Motor neuron (in vitro differentiated cells): ENCODE results near the gene LTF. TPM values are rescaled to one million over a fixed set of nuclear protein-coding genes. Genes with fewer than 3 reads are reported as not detected.
"Not testable (repeated sequence)": the region's sequence is repeated elsewhere in the genome, so short reads cannot be mapped to it uniquely, and the experiment has no call there.

Experiments used
- ATAC-seq, 8 experiments: fragments of 200-7000 bp; cut with Tn5 transposase; replicated peaks in 6 of 8; 2 replicates each; pipeline ENCODE4 v1.8.0; 2021; ENCODE audit warnings: mild to moderate bottlenecking in 8 of 8, moderate library complexity in 8 of 8
- H3K27ac ChIP-seq, 2 donors: fragments of 250-450 bp; sonication (Bioruptor Pico); 2 replicates each; pipeline ENCODE4 v1.9.0; 2021; ENCODE audit warnings: antibody characterized with exemption in 2 of 2, mild to moderate bottlenecking in 2 of 2, moderate library complexity in 1 of 2
- H3K4me1 ChIP-seq, 2 donors: fragments of 250-450 bp; sonication (Bioruptor Pico); replicated peaks in 1 of 2; 2 replicates each; pipeline ENCODE4 v1.6.1; 2021; ENCODE audit warnings: antibody characterized with exemption in 2 of 2, mild to moderate bottlenecking in 2 of 2, moderate library complexity in 1 of 2
- H3K4me3 ChIP-seq, 5 donors: fragments of 250-450 bp; sonication (Bioruptor Pico); 2 replicates each; pipeline ENCODE4 v1.9.0; 2021; ENCODE audit warnings: antibody characterized with exemption in 5 of 5, mild to moderate bottlenecking in 5 of 5, moderate library complexity in 4 of 5
- WGBS, 10 experiments: fragments of 450-650 bp; shearing (Covaris generic); methylation state at CpG; one replicate each; pipeline ENCODE4 v1.0.0; 2022; 5-methylcytosine and 5-hydroxymethylcytosine counted together
- in situ Hi-C, 9 experiments: fragments of 400-800 bp; cut with MboI; loops; one replicate each; pipeline ENCODE4 v1.15.0; 2021; ENCODE audit warnings: low sequenced_read_pairs in 9 of 9, low pct_unique_long_range_greater_than_20kb in 2 of 9; ENCODE audit not compliant: unreplicated experiment in 9 of 9
- total RNA-seq, 8 experiments: library from RNA; unstranded; fragments of 300-600 nt; gene quantifications; 2 replicates each; pipeline versions ENCODE4 v1.2.3 to v1.2.4, GENCODE V29; 2022

The LTF gene
- total RNA-seq, 8 experiments from 2014 or later = 0.04 to 8.1 (median 1.5) TPM; not detected in 2

- H3K4me3 ChIP-seq = no peak overlapping the region
- no peak overlapping the region for H3K27ac ChIP-seq
- H3K4me1 ChIP-seq = peaks cover 0 to 10% of the 10 kb centered on the region in 2 donors
- in situ Hi-C loops = loop anchor here in 2 of 9 experiments (25.0 kb wide), 2 partner anchors 312 to 462 kb away; partner anchors contain the start of gene CXCR6 (in 1 of the 2)
- 80 to 100% (median 100%) methylated on average over 1 to 2 of the region's 2 CpGs; no CpG with 5 or more reads in 3 of the 10 experiments for WGBS, 10 experiments
- ATAC-seq = no peak
Measured at GRCh38 chr3:46399098-46399497, 65.6 kb downstream of the LTF start.

GRCh38 chr3:46398186-46398955, 66.3 kb downstream of the LTF start:
- H3K27ac ChIP-seq = no peak overlapping the region
- no peak for ATAC-seq
- WGBS, 10 experiments = 17 to 92% (median 67%) methylated on average over 2 to 6 of the region's 6 CpGs
- in situ Hi-C loops = loop anchor here in 2 of 9 experiments (25.0 kb wide), 2 partner anchors 311 to 461 kb away; partner anchors contain the start of gene CXCR6 (in 1 of the 2)
- no peak overlapping the region for H3K4me3 ChIP-seq
- H3K4me1 ChIP-seq = peaks cover 0 to 10% of the 10 kb centered on the region in 2 donors

GRCh38 chr3:46397111-46397510, 67.6 kb downstream of the LTF start:
- no peak for ATAC-seq
- H3K4me3 ChIP-seq = no peak overlapping the region
- no peak overlapping the region for H3K27ac ChIP-seq
- 74 to 100% (median 89%) methylated on average over 1 to 5 of the region's 7 CpGs; no CpG with 5 or more reads in 3 of the 10 experiments for WGBS, 10 experiments
- in situ Hi-C loops = loop anchor here in 2 of 9 experiments (25.0 kb wide), 2 partner anchors 310 to 460 kb away; partner anchors contain the start of gene CXCR6 (in 1 of the 2)
- H3K4me1 ChIP-seq = peaks cover 0 to 10% of the 10 kb centered on the region in 2 donors

- WGBS, 10 experiments = 19 to 86% (median 60%) methylated on average over 1 to 5 of the region's 6 CpGs; no CpG with 5 or more reads in 2 of the 10 experiments
- in situ Hi-C loops = loop anchor here in 2 of 9 experiments (25.0 kb wide), 2 partner anchors 309 to 459 kb away; partner anchors contain the start of gene CXCR6 (in 1 of the 2)
- ATAC-seq = no peak
- H3K4me3 ChIP-seq = no peak overlapping the region
- H3K4me1 ChIP-seq = peaks cover 0 to 10% of the 10 kb centered on the region in 2 donors
- no peak overlapping the region for H3K27ac ChIP-seq
Measured at GRCh38 chr3:46395766-46396530, 68.8 kb downstream of the LTF start.

GRCh38 chr3:46395210-46395661, 69.5 kb downstream of the LTF start:
- peaks cover 0 to 5% of the 10 kb centered on the region in 2 donors for H3K4me1 ChIP-seq
- no peak for ATAC-seq
- in situ Hi-C loops = loop anchor here in 2 of 9 experiments (25.0 kb wide), 2 partner anchors 308 to 458 kb away; partner anchors contain the start of gene CXCR6 (in 1 of the 2)

GRCh38 chr3:46393554-46394434, 70.9 kb downstream of the LTF start:
- Histone ChIP-seq H3K27ac (no peak overlapping the region), H3K4me3 (no peak overlapping the region), H3K4me1 (no peaks in the 10 kb centered on the region)
- whole genome bisulfite sequencing, 10 experiments = 0 to 74% (median 66%) methylated on average over 1 to 6 of the region's 8 CpGs
- peak in 3 of 8 experiments; percentile 19 to 80 (median 65) for ATAC-seq
- in situ Hi-C loops = loop anchor here in 2 of 9 experiments (25.0 kb wide), 2 partner anchors 306 to 456 kb away; partner anchors contain the start of gene CXCR6 (in 1 of the 2)

More at GRCh38 chr3:46395210-46395661, 69.5 kb downstream of the LTF start:
- Histone ChIP-seq H3K4me3 (no peak overlapping the region), H3K27ac (no peak overlapping the region)
- whole genome bisulfite sequencing, 10 experiments = 37 to 100% (median 84%) methylated on average over 2 to 6 of the region's 6 CpGs; no CpG with 5 or more reads in 2 of the 10 experiments

GRCh38 chr3:46393011-46393410, 71.7 kb downstream of the LTF start:
- in situ Hi-C loops = loop anchor here in 2 of 9 experiments (25.0 kb wide), 2 partner anchors 306 to 456 kb away; partner anchors contain the start of gene CXCR6 (in 1 of the 2)
- Histone ChIP-seq H3K27ac (no peak overlapping the region), H3K4me1 (no peaks in the 10 kb centered on the region), H3K4me3 (no peak overlapping the region)
- 17 to 89% (median 67%) methylated on average over 1 to 2 of the region's 2 CpGs; no CpG with 5 or more reads in 4 of the 10 experiments for WGBS, 10 experiments
- no peak for ATAC-seq

- in situ Hi-C loops = loop anchor here in 2 of 9 experiments (25.0 kb wide), 2 partner anchors 304 to 454 kb away; partner anchors contain the start of gene CXCR6 (in 1 of the 2)
- not testable (repeated sequence) for H3K4me1 ChIP-seq, H3K27ac ChIP-seq, ATAC-seq, H3K4me3 ChIP-seq
- 14 to 100% (median 85%) methylated on average over 1 to 5 of the region's 5 CpGs; no CpG with 5 or more reads in 2 of the 10 experiments for WGBS, 10 experiments
Measured at GRCh38 chr3:46391526-46391925, 73.2 kb downstream of the LTF start.

GRCh38 chr3:46389306-46389705, 75.4 kb downstream of the LTF start:
- 40 to 85% (median 59%) methylated on average over 1 to 6 of the region's 6 CpGs; no CpG with 5 or more reads in 2 of the 10 experiments for WGBS, 10 experiments
- in situ Hi-C loops = loop anchor here in 2 of 9 experiments (25.0 kb wide), 2 partner anchors 302 to 452 kb away; partner anchors contain the start of gene CXCR6 (in 1 of the 2)
- H3K4me3 ChIP-seq = no peak overlapping the region
- H3K27ac ChIP-seq = no peak overlapping the region
- ATAC-seq = no peak
- H3K4me1 ChIP-seq = no peaks in the 10 kb centered on the region

GRCh38 chr3:46388847-46389246, 75.9 kb downstream of the LTF start:
- not testable (repeated sequence) for H3K4me3 ChIP-seq, H3K27ac ChIP-seq, H3K4me1 ChIP-seq, ATAC-seq
- WGBS, 10 experiments = 57 to 100% (median 84%) methylated on average over 1 to 4 of the region's 4 CpGs
- in situ Hi-C loops = loop anchor here in 2 of 9 experiments (25.0 kb wide), 2 partner anchors 302 to 452 kb away; partner anchors contain the start of gene CXCR6 (in 1 of the 2)

- ATAC-seq = peak in 7 of 8 experiments; percentile 22 to 92 (median 30)
- Histone ChIP-seq H3K27ac (no peak overlapping the region), H3K4me1 (no peaks in the 10 kb centered on the region), H3K4me3 (no peak overlapping the region)
- WGBS, 10 experiments = 11 to 75% (median 58%) methylated on average over 1 to 4 of the region's 4 CpGs; no CpG with 5 or more reads in 2 of the 10 experiments
- in situ Hi-C loops = loop anchor here in 2 of 9 experiments (25.0 kb wide), 2 partner anchors 299 to 449 kb away; partner anchors contain the start of gene CXCR6 (in 1 of the 2)
Measured at GRCh38 chr3:46386205-46386604, 78.5 kb downstream of the LTF start.
